B cell (primary cell): ENCODE results near the gene NUDCD3. TPM values are rescaled to one million over a fixed set of nuclear protein-coding genes. Genes with fewer than 3 reads are reported as not detected.

ENCODE experiments used
- ATAC-seq: fragments of 200-7000 bp; cut with Tn5 transposase; one replicate; pipeline ENCODE4 v1.10.0; 2021; ENCODE audit warnings: low read depth, mild to moderate bottlenecking, moderate number of reproducible peaks, moderate library complexity
- CTCF ChIA-PET: fragments of 350-600 bp; sonication (Branson Sonifier 250); formaldehyde crosslinking; loops from one replicate; lab custom pipeline; 2021; ENCODE audit warnings: antibody characterized with exemption, inconsistent platforms; lab: Charles Lee
- POLR2A ChIA-PET: fragments of 350-600 bp; sonication (Branson Sonifier 250); formaldehyde crosslinking; loops from one replicate; lab custom pipeline; 2021; ENCODE audit warnings: antibody characterized with exemption; lab: Charles Lee
- DNase-seq: peaks from one replicate; pipeline ENCODE4 v3.0.0; 2013
- H2AFZ ChIP-seq: 2 replicates; pipeline ENCODE4 v1.6.1; 2012; ENCODE audit warnings: mild to moderate bottlenecking, low read depth, low read length; ENCODE audit not compliant: insufficient read depth, poor library complexity, severe bottlenecking
- H3K27ac ChIP-seq, 2 donors: 1 replicate in 1 of 2; 2 replicates in 1 of 2; pipeline ENCODE4 v1.5.1; 2012 to 2013; ENCODE audit warnings: low read length in 2 of 2, mild to moderate bottlenecking in 2 of 2, moderate library complexity in 1 of 2
- H3K27me3 ChIP-seq, 4 experiments: fragments of 200-600 bp in 1 of 4; sonication (generic) in 1 of 4; replicated peaks in 1 of 4; 1 replicate in 2 of 4; 2 replicates in 2 of 4; pipeline versions ENCODE4 v1.6.1 to v1.7.0; 2013 to 2016; ENCODE audit warnings: low read length in 3 of 4, mild to moderate bottlenecking in 2 of 4, mixed read lengths in 1 of 4, moderate library complexity in 1 of 4; ENCODE audit not compliant: insufficient read depth in 4 of 4, control insufficient read depth in 3 of 4; ENCODE audit errors: control extremely low read depth in 1 of 4
- H3K36me3 ChIP-seq, 2 experiments: replicated peaks in 1 of 2; 1 replicate in 1 of 2; 2 replicates in 1 of 2; pipeline versions ENCODE4 v1.6.1 to v1.7.1; 2013; ENCODE audit warnings: low read length in 1 of 2; ENCODE audit not compliant: insufficient read depth in 2 of 2, control insufficient read depth in 1 of 2; ENCODE audit errors: control extremely low read depth in 1 of 2, extremely low read depth in 1 of 2
- H3K4me1 ChIP-seq, 2 donors: fragments of 200-600 bp in 1 of 2; sonication (generic) in 1 of 2; 1 replicate in 1 of 2; 2 replicates in 1 of 2; pipeline versions ENCODE4 v1.5.1 to v1.6.1; 2013 to 2017; ENCODE audit warnings: low read length in 2 of 2; ENCODE audit not compliant: control insufficient read depth in 2 of 2, insufficient read depth in 2 of 2
- H3K4me2 ChIP-seq: replicated peaks from 2 replicates; pipeline ENCODE3; 2012; ENCODE audit warnings: mild to moderate bottlenecking, low read depth, low read length; ENCODE audit not compliant: poor library complexity, severe bottlenecking
- H3K4me3 ChIP-seq, 5 experiments: fragments of 200-600 bp in 1 of 5; sonication (generic) in 1 of 5; 1 replicate in 3 of 5; 2 replicates in 2 of 5; pipeline versions ENCODE4 v1.5.1 to v1.7.0; 2011 to 2016; ENCODE audit warnings: low read length in 4 of 5, mild to moderate bottlenecking in 4 of 5, low read depth in 2 of 5, control low read depth in 1 of 5, moderate library complexity in 1 of 5; ENCODE audit not compliant: insufficient read depth in 1 of 5; ENCODE audit errors: control extremely low read depth in 1 of 5, extremely low read depth in 1 of 5
- H3K79me2 ChIP-seq: fragments of 200-600 bp; sonication (generic); one replicate; pipeline ENCODE4 v1.6.0; 2016; ENCODE audit warnings: low read length; ENCODE audit not compliant: control insufficient read depth, insufficient read depth
- H3K9ac ChIP-seq: fragments of 200-600 bp; sonication (generic); 2 replicates; pipeline ENCODE4 v1.6.1; 2017; ENCODE audit warnings: mild to moderate bottlenecking, low read length, moderate library complexity
- H3K9me3 ChIP-seq, 3 donors: one replicate each; pipeline versions ENCODE4 v1.6.1 to v1.7.1; 2013; ENCODE audit warnings: low read length in 2 of 3; ENCODE audit not compliant: control insufficient read depth in 2 of 3, insufficient read depth in 1 of 3; ENCODE audit errors: control extremely low read depth in 1 of 3
- H4K20me1 ChIP-seq: 2 replicates; pipeline ENCODE4 v1.6.0; 2012; ENCODE audit warnings: mild to moderate bottlenecking, low read length; ENCODE audit not compliant: insufficient read depth, control insufficient read depth, poor library complexity, severe bottlenecking
- H3K27ac Mint-ChIP-seq: one replicate; pipeline ENCODE4 v1.8.0; 2021; ENCODE audit warnings: mixed read lengths
- H3K27me3 Mint-ChIP-seq: one replicate; pipeline ENCODE4 v1.8.0; 2021; ENCODE audit warnings: mixed read lengths
- H3K4me1 Mint-ChIP-seq: one replicate; pipeline ENCODE4 v1.8.0; 2021; ENCODE audit warnings: mixed read lengths
- H3K4me3 Mint-ChIP-seq: one replicate; pipeline ENCODE4 v1.8.0; 2021; ENCODE audit warnings: mixed read lengths
- H3K9me3 Mint-ChIP-seq: one replicate; pipeline ENCODE4 v1.8.0; 2022; ENCODE audit warnings: mixed read lengths; ENCODE audit not compliant: insufficient read depth
- EZH2 ChIP-seq: IDR thresholded peaks from 2 replicates; pipeline ENCODE4 v1.6.1; 2012; ENCODE audit warnings: borderline replicate concordance, low read depth, mild to moderate bottlenecking, moderate library complexity, low read length; ENCODE audit not compliant: insufficient read depth, poor library complexity, severe bottlenecking
- WGBS: methylation state at CpG from one replicate; pipeline ENCODE4 v1.1.5; 2013; ENCODE audit warnings: missing lambda C conversion rate; ENCODE audit not compliant: insufficient coverage; 5-methylcytosine and 5-hydroxymethylcytosine counted together
- intact Hi-C: fragments of 100-400 bp; cut with micrococcal nuclease; formaldehyde crosslinking; loops from one replicate; pipeline ENCODE4 v1.10.0; 2022
- polyA plus RNA-seq: library from polyadenylated mRNA; depleted of rRNA; stranded (reverse); fragments of >200 nt; gene quantifications from 2 replicates; pipeline ENCODE4 v1.2.3, GENCODE V29; 2012
- total RNA-seq, 2 donors: library from RNA; stranded (reverse); fragments of 120-200 nt in 1 of 2; gene quantifications; 1 replicate in 1 of 2; 2 replicates in 1 of 2; pipeline versions ENCODE4 v1.2.3 to v1.2.4, GENCODE V29; 2013 to 2022
- TF ChIP-seq, protein P1 (sequence below): fragments of 200-600 bp; IDR thresholded peaks from one replicate; pipeline ENCODE4 v1.8.0; 2022; ENCODE audit warnings: antibody characterized with exemption, mild to moderate bottlenecking

NUDCD3 gene
- total and polyA plus RNA-seq, 2 donors (not counting 1 experiment from before 2014, with no cell fraction given) = 29.8 to 101 TPM

DNA sequence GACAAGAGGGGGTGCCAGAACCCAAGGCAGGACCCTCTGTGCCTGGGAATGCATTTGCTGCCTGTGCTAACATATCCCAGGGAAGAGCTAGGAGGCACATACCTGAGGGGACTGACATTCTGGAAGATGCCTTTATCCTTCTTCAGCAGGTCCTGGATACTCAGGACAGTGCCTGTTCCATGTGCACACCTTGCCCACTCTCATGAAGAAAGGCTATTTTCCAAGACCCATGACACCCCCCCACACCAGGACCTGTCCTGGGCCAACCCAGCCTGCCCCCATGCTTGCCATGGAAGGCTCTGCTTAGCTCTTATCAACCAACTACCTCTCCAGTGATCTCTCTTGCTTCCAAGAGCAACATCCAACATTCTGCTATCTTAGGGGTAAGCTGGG, 97.8 kb downstream of the NUDCD3 start:
- no peak for ATAC-seq
- H3K4me3 ChIP-seq = no peak overlapping the region
- no peak overlapping the region for H3K4me2 ChIP-seq
- H3K4me1 ChIP-seq = no peaks in the 10 kb centered on the region
- H3K9me3 ChIP-seq = no peaks in the 10 kb centered on the region
- POLR2A ChIA-PET = no interaction called here
- no peak overlapping the region for H2AFZ ChIP-seq
- H3K27ac ChIP-seq = no peak overlapping the region
- H3K4me3 Mint-ChIP-seq = no peak overlapping the region
- H3K79me2 ChIP-seq = no peaks in the 10 kb centered on the region
- no peaks in the 10 kb centered on the region for H3K27me3 Mint-ChIP-seq
- H3K36me3 ChIP-seq = peaks cover 2 to 58% of the 10 kb centered on the region in 2 experiments
- CTCF ChIA-PET = no interaction called here
- H4K20me1 ChIP-seq = no peaks in the 10 kb centered on the region
- TF ChIP-seq, protein P1, sequence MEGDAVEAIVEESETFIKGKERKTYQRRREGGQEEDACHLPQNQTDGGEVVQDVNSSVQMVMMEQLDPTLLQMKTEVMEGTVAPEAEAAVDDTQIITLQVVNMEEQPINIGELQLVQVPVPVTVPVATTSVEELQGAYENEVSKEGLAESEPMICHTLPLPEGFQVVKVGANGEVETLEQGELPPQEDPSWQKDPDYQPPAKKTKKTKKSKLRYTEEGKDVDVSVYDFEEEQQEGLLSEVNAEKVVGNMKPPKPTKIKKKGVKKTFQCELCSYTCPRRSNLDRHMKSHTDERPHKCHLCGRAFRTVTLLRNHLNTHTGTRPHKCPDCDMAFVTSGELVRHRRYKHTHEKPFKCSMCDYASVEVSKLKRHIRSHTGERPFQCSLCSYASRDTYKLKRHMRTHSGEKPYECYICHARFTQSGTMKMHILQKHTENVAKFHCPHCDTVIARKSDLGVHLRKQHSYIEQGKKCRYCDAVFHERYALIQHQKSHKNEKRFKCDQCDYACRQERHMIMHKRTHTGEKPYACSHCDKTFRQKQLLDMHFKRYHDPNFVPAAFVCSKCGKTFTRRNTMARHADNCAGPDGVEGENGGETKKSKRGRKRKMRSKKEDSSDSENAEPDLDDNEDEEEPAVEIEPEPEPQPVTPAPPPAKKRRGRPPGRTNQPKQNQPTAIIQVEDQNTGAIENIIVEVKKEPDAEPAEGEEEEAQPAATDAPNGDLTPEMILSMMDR = no peak
- no peak for TF ChIP-seq EZH2
- H3K4me1 Mint-ChIP-seq = peaks cover 4% of the 10 kb centered on the region
- no peaks in the 10 kb centered on the region for H3K27me3 ChIP-seq
- DNase-seq = no peak
- no peaks in the 10 kb centered on the region for H3K9me3 Mint-ChIP-seq
- intact Hi-C loops = no loop called here
- H3K9ac ChIP-seq = no peak overlapping the region
- no peak overlapping the region for H3K27ac Mint-ChIP-seq

- no peaks in the 10 kb centered on the region for H3K4me1 ChIP-seq
- intact Hi-C loops = no loop called here
- no peaks in the 10 kb centered on the region for H3K79me2 ChIP-seq
- no peaks in the 10 kb centered on the region for H3K9me3 ChIP-seq
- no peak overlapping the region for H3K9ac ChIP-seq
- no peak overlapping the region for H3K27ac ChIP-seq
- H3K27ac Mint-ChIP-seq = no peak overlapping the region
- 98% methylated on average over 11 of the region's 11 CpGs for WGBS
- H3K4me2 ChIP-seq = no peak overlapping the region
- ChIA-PET CTCF (no interaction called here), POLR2A (no interaction called here)
- peaks cover 2 to 65% of the 10 kb centered on the region in 2 experiments for H3K36me3 ChIP-seq
- H4K20me1 ChIP-seq = no peaks in the 10 kb centered on the region
- peaks cover 4% of the 10 kb centered on the region for H3K4me1 Mint-ChIP-seq
- H3K27me3 ChIP-seq = no peaks in the 10 kb centered on the region
- H3K9me3 Mint-ChIP-seq = no peaks in the 10 kb centered on the region
- no peak for ATAC-seq
- H3K4me3 ChIP-seq = no peak overlapping the region
- no peaks in the 10 kb centered on the region for H3K27me3 Mint-ChIP-seq
- TF ChIP-seq, protein P1 = no peak
- no peak for TF ChIP-seq EZH2
- no peak overlapping the region for H3K4me3 Mint-ChIP-seq
- H2AFZ ChIP-seq = no peak overlapping the region
- DNase-seq = no peak
Observed at GRCh38 chr7:44391746-44392617, 98.5 kb downstream of the NUDCD3 start.
